MCF 10A (cell line): ENCODE measurements around the gene KIF18B. TPM values are rescaled to one million over a fixed set of nuclear protein-coding genes. Genes with fewer than 3 reads are reported as not detected.

ENCODE experiments used
- BruUV-seq: library from RNA; stranded (reverse); fragments of 400-500 nt; replicated peaks from 2 replicates; lab custom pipeline; 2021; lab: Mats Ljungman, UMichigan
- CTCF ChIA-PET: fragments of 300-600 bp; sonication (Branson Sonifier 250); formaldehyde crosslinking; extraction: SDS; loops from one replicate; lab custom pipeline; 2021; ENCODE audit warnings: antibody characterized with exemption, inconsistent platforms; lab: Yijun Ruan, JAX
- POLR2A ChIA-PET: fragments of 300-600, 350-650 bp; sonication (Branson Sonifier 250); formaldehyde crosslinking; extraction: SDS; loops from one replicate; lab custom pipeline; 2020; ENCODE audit warnings: antibody characterized with exemption, inconsistent platforms; lab: Yijun Ruan, JAX
- DNase-seq: peaks from one replicate; pipeline ENCODE4 v3.0.0-alpha.2; 2018; ENCODE audit not compliant: unreplicated experiment
- H3K27ac Mint-ChIP-seq: one replicate; pipeline ENCODE4 v1.8.0; 2022; ENCODE audit warnings: mild to moderate bottlenecking, low read depth, mixed read lengths; ENCODE audit not compliant: unreplicated experiment
- H3K27me3 Mint-ChIP-seq: one replicate; pipeline ENCODE4 v1.8.0; 2022; ENCODE audit warnings: mixed read lengths; ENCODE audit not compliant: insufficient read depth, unreplicated experiment
- H3K36me3 Mint-ChIP-seq: one replicate; pipeline ENCODE4 v1.8.0; 2022; ENCODE audit warnings: mild to moderate bottlenecking, moderate library complexity, mixed read lengths; ENCODE audit not compliant: insufficient read depth, unreplicated experiment
- H3K4me1 Mint-ChIP-seq: one replicate; pipeline ENCODE4 v1.8.0; 2022; ENCODE audit warnings: mixed read lengths; ENCODE audit not compliant: insufficient read depth, unreplicated experiment
- H3K4me3 Mint-ChIP-seq: one replicate; pipeline ENCODE4 v1.8.0; 2022; ENCODE audit warnings: mild to moderate bottlenecking, moderate library complexity, mixed read lengths; ENCODE audit not compliant: unreplicated experiment
- H3K9me3 Mint-ChIP-seq: one replicate; pipeline ENCODE4 v1.8.0; 2022; ENCODE audit warnings: mixed read lengths; ENCODE audit not compliant: unreplicated experiment
- intact Hi-C: fragments of 100-400 bp; cut with micrococcal nuclease; formaldehyde crosslinking; loops from 2 replicates; pipeline ENCODE4 v1.14.1; 2022
- total RNA-seq: library from RNA; stranded (reverse); gene quantifications from 2 replicates; pipeline ENCODE4 v1.2.3, GENCODE V29; 2022
- TF ChIP-seq, protein P1 (sequence below): fragments of 200-600 bp; IDR thresholded peaks from one replicate; pipeline ENCODE4 v1.8.0; 2022; ENCODE audit warnings: antibody characterized with exemption, mild to moderate bottlenecking; ENCODE audit not compliant: unreplicated experiment

KIF18B gene
- total RNA-seq, 1 experiment from 2014 or later: 17.5 TPM

DNA sequence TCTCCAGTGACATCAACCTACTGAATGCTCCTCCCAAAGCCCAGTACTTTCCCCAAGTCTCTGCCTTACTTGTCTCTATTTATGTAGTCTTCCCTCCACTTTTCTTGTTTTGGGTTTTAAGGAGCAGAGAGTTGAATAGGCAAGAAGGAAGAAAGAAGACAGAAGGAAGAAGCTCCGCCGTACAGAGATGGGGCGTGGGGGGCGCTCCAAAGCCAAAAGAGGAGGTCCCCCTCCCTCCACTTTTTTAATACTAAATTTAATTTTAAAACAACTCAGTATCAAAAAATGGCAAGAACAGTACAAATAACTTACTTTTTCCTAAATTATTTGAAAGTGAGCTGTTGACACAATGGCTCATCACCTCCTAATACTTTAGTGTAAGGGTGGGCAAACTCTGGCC lies 52.9 kb downstream of the KIF18B start:
- H3K9me3 Mint-ChIP-seq: no peaks in the 10 kb centered on the region
- ChIA-PET CTCF (interaction anchor here (0.7 to 1.2 kb wide), 4 partner anchors 16 to 35 kb away, joined by 3 to 6 read pairs (median 4); no protein-coding TSS in a partner anchor), POLR2A (interaction anchor here (0.7 to 1.5 kb wide), 3 partner anchors 10 to 208 kb away, joined by 3 to 4 read pairs (median 3); no protein-coding TSS in a partner anchor)
- no peak overlapping the region for H3K27ac Mint-ChIP-seq
- H3K36me3 Mint-ChIP-seq: peaks cover 47% of the 10 kb centered on the region
- intact Hi-C loops: no loop called here
- H3K4me3 Mint-ChIP-seq: no peak overlapping the region
- TF ChIP-seq, protein P1, sequence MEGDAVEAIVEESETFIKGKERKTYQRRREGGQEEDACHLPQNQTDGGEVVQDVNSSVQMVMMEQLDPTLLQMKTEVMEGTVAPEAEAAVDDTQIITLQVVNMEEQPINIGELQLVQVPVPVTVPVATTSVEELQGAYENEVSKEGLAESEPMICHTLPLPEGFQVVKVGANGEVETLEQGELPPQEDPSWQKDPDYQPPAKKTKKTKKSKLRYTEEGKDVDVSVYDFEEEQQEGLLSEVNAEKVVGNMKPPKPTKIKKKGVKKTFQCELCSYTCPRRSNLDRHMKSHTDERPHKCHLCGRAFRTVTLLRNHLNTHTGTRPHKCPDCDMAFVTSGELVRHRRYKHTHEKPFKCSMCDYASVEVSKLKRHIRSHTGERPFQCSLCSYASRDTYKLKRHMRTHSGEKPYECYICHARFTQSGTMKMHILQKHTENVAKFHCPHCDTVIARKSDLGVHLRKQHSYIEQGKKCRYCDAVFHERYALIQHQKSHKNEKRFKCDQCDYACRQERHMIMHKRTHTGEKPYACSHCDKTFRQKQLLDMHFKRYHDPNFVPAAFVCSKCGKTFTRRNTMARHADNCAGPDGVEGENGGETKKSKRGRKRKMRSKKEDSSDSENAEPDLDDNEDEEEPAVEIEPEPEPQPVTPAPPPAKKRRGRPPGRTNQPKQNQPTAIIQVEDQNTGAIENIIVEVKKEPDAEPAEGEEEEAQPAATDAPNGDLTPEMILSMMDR: no peak
- BruUV-seq: no TSS peak
- H3K27me3 Mint-ChIP-seq: no peaks in the 10 kb centered on the region
- no peak for DNase-seq
- H3K4me1 Mint-ChIP-seq: peaks cover 6% of the 10 kb centered on the region

DNA sequence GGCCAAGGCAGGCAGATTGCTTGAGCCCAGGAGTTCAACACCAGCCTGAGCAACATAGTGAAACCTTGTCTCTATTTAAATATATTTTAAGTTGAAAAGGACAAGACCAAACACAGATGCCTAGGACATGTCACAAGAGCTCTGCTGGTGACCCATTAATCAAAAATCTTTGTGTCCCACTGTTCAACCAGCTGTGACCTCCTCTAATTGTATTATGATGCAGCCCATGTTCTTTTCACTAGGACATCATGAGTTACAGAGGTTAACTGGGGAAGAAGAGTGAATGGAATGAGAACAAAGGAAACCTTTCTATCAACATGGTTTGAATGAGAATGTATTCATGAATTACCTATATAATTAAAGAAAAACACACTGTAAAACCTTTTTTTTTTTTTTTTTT lies 55.3 kb downstream of the KIF18B start:
- Mint-ChIP-seq H3K27me3 (no peaks in the 10 kb centered on the region), H3K9me3 (no peaks in the 10 kb centered on the region), H3K36me3 (peaks cover 47% of the 10 kb centered on the region), H3K4me1 (no peaks in the 10 kb centered on the region), H3K27ac (no peak overlapping the region), H3K4me3 (no peak overlapping the region)
- DNase-seq: no peak
- ChIA-PET POLR2A (no interaction called here), CTCF (interaction anchor here (0.6 to 2.9 kb wide), 4 partner anchors 10 to 140 kb away, joined by 3 to 13 read pairs (median 4); no protein-coding TSS in a partner anchor)
- TF ChIP-seq, protein P1: no peak
- no TSS peak for BruUV-seq
- intact Hi-C loops: no loop called here

DNA sequence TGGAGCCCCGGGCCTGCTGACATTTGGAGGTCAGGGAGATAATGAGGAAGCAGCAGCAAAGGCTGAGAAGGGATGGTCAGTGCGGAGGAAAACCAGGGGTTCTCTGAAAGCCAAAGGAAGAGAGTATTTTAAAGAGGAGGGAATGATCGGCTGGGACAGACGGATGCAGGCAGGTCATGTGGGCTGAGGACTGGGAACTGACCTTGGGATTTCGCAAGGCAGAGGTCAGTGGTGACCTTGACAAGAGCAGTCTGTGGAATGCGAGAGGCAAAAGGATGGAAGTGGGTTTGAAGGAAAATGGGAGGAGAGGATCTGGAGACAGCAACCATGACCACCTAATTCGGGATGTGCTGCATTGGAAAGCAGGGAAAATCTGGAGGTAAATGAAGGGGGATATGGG lies 58.6 kb downstream of the KIF18B start:
- TF ChIP-seq, protein P1: no peak
- Mint-ChIP-seq H3K4me1 (no peaks in the 10 kb centered on the region), H3K27me3 (no peaks in the 10 kb centered on the region), H3K9me3 (no peaks in the 10 kb centered on the region), H3K4me3 (no peak overlapping the region), H3K36me3 (peaks cover 56% of the 10 kb centered on the region), H3K27ac (no peak overlapping the region)
- no TSS peak for BruUV-seq
- intact Hi-C loops: no loop called here
- POLR2A ChIA-PET: interaction anchor here (1.1 kb wide), 2 partner anchors 10 to 113 kb away, joined by 3 to 8 read pairs; partner anchors contain the start of gene EFTUD2
- CTCF ChIA-PET: interaction anchor here (1.0 to 1.2 kb wide), 2 partner anchors 10 to 11 kb away, joined by 3 read pairs; partner anchors contain the start of gene EFTUD2
- no peak for DNase-seq

DNA sequence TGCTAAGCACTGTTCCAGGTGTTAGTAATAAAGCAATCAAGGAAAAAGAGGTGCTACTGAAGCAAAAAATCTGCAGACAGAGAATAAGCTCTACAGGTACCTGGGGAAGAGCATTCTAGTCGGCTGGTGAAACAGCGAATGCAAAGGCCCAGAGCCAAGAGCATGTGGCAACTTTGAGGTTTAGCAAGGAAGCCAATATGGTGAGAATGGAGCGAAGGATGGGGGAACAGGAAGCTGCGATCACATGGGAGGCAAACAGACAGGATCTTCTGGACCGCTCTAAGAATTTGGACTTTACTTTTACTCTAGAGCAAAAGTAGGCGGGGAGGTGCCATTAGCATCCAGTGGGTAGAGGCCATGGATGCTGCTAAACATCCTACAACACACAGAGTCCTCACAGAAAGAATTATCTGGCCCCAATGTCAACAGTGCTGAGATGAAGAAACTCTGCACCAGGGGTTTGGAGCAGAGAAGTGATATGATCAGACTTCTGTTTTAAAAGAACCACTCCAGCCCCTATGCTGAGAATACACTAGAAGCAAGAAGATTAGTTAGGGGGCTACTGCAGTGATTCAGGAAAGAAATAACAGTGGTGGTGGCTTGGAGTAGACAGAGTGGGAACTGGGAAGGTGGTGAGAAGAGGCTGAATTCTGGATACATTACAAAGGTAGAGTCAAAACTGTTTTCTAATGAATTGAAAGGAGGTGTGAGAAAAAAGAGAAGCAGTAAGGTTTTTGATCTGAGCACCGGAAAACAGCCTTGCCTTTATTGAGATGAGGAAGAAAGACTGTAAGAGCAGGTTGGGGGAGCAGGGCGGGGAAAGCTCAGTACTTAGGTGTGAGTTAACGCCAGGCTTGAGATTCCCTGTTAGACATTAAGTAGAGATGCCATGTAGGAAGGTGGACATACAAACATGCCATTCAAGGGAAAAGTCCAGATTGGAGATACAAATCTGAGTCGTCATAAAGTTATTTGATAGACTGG lies 59.3 kb downstream of the KIF18B start:
- DNase-seq: no peak
- CTCF ChIA-PET: no interaction called here
- no peak overlapping the region for H3K4me3 Mint-ChIP-seq
- TF ChIP-seq, protein P1: no peak
- no peaks in the 10 kb centered on the region for H3K4me1 Mint-ChIP-seq
- intact Hi-C loops: no loop called here
- no peak overlapping the region for H3K27ac Mint-ChIP-seq
- POLR2A ChIA-PET: no interaction called here
- H3K36me3 Mint-ChIP-seq: peaks cover 55% of the 10 kb centered on the region
- H3K27me3 Mint-ChIP-seq: no peaks in the 10 kb centered on the region
- BruUV-seq: no TSS peak
- no peaks in the 10 kb centered on the region for H3K9me3 Mint-ChIP-seq
